ENCODE measurements around the gene KIAA1958.
"Not testable (repeated sequence)": the region's sequence is repeated elsewhere in the genome, so short reads cannot be mapped to it uniquely, and the experiment has no call there.

DNA sequence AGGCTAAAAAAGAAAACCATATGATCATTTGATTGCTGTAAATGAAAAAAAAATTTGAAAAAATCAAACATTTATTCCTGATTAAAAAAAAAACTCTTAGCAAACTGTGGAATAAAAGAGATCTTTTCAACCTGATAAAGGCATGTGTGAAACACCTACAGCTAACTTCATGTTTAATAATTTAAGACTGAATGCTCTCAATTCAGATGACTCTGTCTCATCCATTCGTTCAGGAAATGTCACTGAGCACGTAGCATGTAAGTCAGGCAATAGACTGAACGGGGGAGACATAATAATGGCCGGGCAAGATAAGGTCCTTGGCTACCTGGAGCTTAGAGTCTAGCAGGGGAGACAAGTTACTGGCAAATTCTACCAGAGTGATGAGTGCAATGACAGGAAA lies 25.8 kb downstream of the KIAA1958 start:
- TF ChIP-seq, protein P1, sequence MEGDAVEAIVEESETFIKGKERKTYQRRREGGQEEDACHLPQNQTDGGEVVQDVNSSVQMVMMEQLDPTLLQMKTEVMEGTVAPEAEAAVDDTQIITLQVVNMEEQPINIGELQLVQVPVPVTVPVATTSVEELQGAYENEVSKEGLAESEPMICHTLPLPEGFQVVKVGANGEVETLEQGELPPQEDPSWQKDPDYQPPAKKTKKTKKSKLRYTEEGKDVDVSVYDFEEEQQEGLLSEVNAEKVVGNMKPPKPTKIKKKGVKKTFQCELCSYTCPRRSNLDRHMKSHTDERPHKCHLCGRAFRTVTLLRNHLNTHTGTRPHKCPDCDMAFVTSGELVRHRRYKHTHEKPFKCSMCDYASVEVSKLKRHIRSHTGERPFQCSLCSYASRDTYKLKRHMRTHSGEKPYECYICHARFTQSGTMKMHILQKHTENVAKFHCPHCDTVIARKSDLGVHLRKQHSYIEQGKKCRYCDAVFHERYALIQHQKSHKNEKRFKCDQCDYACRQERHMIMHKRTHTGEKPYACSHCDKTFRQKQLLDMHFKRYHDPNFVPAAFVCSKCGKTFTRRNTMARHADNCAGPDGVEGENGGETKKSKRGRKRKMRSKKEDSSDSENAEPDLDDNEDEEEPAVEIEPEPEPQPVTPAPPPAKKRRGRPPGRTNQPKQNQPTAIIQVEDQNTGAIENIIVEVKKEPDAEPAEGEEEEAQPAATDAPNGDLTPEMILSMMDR (conservative IDR thresholded peaks at IDR 0.05), result not testable (repeated sequence)
- TF ChIP-seq ZFX (IDR thresholded peaks at IDR 0.05), result not testable (repeated sequence)

Measured in C4-2B (cell line).